HS-27A (cell line): ENCODE data around the gene RASSF9.
A peak's percentile ranks its signal among the peaks of the same experiment; 100 is the strongest.

ENCODE experiments used
- DNase-seq: peaks from one replicate; pipeline ENCODE4 v3.0.0-alpha.2; 2012; ENCODE audit warnings: low read depth, missing footprints

The RASSF9 gene

GRCh38 chr12:85836197-85837090 lies at the start of gene RASSF9:
Gene RASSF9, minus strand, starts transcription at chr12:85836409. Its CDS starts 208 bp downstream, at chr12:85836201.
- no peak for DNase-seq

GRCh38 chr12:85883763-85884162 lies 47.6 kb upstream of the RASSF9 start:
- no peak for DNase-seq

GRCh38 chr12:85877459-85877858 lies 41.2 kb upstream of the RASSF9 start:
- no peak for DNase-seq

- no peak for DNase-seq
Measured at GRCh38 chr12:85874031-85874461, 37.8 kb upstream of the RASSF9 start, which contains the start of gene NTS. Gene NTS, plus strand, starts transcription at chr12:85874295. Its CDS starts 109 bp downstream, at chr12:85874404.

GRCh38 chr12:85872497-85873091 lies 36.4 kb upstream of the RASSF9 start:
- peak; percentile 26 for DNase-seq

- DNase-seq: peak; percentile 40
Measured at GRCh38 chr12:85866986-85867776, 31.0 kb upstream of the RASSF9 start.

GRCh38 chr12:85865890-85866289 lies 29.7 kb upstream of the RASSF9 start:
- no peak for DNase-seq

GRCh38 chr12:85856966-85857365 lies 20.8 kb upstream of the RASSF9 start:
- DNase-seq: no peak

- no peak for DNase-seq
Measured at GRCh38 chr12:85855305-85855704, 19.1 kb upstream of the RASSF9 start.

GRCh38 chr12:85849344-85849743 lies 13.1 kb upstream of the RASSF9 start:
- no peak for DNase-seq

- no peak for DNase-seq
Measured at GRCh38 chr12:85843606-85844310, 7.5 kb upstream of the RASSF9 start.

GRCh38 chr12:85835426-85836196 lies 598 bp downstream of the RASSF9 start:
- DNase-seq: no peak

- no peak for DNase-seq
Measured at GRCh38 chr12:85834378-85834777, 1.8 kb downstream of the RASSF9 start.

GRCh38 chr12:85833579-85833978 lies 2.6 kb downstream of the RASSF9 start:
- no peak for DNase-seq

- no peak for DNase-seq
Measured at GRCh38 chr12:85831327-85831990, 4.8 kb downstream of the RASSF9 start.

- DNase-seq: no peak
Measured at GRCh38 chr12:85829391-85829790, 6.8 kb downstream of the RASSF9 start.

- no peak for DNase-seq
Measured at GRCh38 chr12:85828576-85828975, 7.6 kb downstream of the RASSF9 start.

GRCh38 chr12:85825746-85826145 lies 10.5 kb downstream of the RASSF9 start:
- no peak for DNase-seq

GRCh38 chr12:85823436-85824180 lies 12.6 kb downstream of the RASSF9 start:
- DNase-seq: no peak

GRCh38 chr12:85821759-85822158 lies 14.4 kb downstream of the RASSF9 start:
- DNase-seq: no peak
